Central memory CD8-positive, alpha-beta T cell (primary cell): ENCODE results near the gene NEDD8.

Source experiments
- ATAC-seq: fragments of 150-1000 bp; cut with Tn5 transposase; replicated peaks from 2 replicates; pipeline ENCODE4 v1.10.0; 2022; ENCODE audit warnings: mild to moderate bottlenecking, moderate FRiP score, moderate number of reproducible peaks; ENCODE audit not compliant: poor library complexity, severe bottlenecking; ENCODE audit errors: extremely low read depth
- DNase-seq, 2 donors: peaks; one replicate each; pipeline ENCODE4 v3.0.0; 2021; ENCODE audit warnings: low spot score in 2 of 2
- H3K27ac Mint-ChIP-seq: one replicate; pipeline ENCODE4 v1.8.0; 2022; ENCODE audit warnings: low read depth, mild to moderate bottlenecking, moderate library complexity, mixed read lengths
- H3K27me3 Mint-ChIP-seq: one replicate; pipeline ENCODE4 v1.8.0; 2022; ENCODE audit warnings: mixed read lengths
- H3K36me3 Mint-ChIP-seq: one replicate; pipeline ENCODE4 v1.8.0; 2022; ENCODE audit warnings: mild to moderate bottlenecking, moderate library complexity, mixed read lengths; ENCODE audit not compliant: insufficient read depth
- H3K4me1 Mint-ChIP-seq: one replicate; pipeline ENCODE4 v1.8.0; 2022; ENCODE audit warnings: mixed read lengths
- H3K4me3 Mint-ChIP-seq: one replicate; pipeline ENCODE4 v1.8.0; 2022; ENCODE audit warnings: mild to moderate bottlenecking, moderate library complexity, mixed read lengths
- H3K9me3 Mint-ChIP-seq: one replicate; pipeline ENCODE4 v1.8.0; 2022; ENCODE audit warnings: mixed read lengths

Gene NEDD8

DNA sequence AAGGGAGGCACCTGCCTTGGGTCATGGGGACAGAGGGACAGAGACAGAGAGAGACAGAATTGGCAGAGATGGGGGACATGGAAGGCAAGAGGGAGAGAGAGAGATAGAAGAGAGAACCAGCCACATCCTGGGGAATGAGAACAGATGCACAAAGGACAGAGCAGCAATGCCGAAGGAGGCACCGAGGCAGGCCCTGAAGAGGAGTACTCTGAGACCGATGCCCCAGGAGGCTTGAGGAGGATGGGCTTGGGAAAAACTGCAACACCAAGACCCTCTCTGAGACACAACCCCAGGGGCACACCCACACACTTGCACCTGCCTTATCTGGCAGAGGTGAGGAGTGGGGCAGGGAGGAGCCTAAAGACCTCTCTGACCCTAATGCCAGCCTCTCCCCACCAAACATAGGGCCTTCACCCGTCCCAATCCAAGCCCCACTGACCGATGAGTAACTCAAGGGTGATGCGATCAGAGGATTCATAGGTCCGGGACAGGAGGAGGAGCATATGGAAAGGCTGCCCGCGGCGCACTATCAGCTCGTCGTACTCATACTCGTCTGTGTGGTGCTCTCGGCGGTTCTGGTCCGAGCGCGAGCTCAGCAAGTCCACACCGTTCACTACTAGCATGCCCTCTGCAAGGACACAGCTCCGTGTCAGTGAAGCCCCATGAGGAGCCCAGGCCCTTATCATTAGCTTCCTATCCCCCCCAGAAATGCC, 29.2 kb upstream of the NEDD8 start:
- Mint-ChIP-seq H3K36me3 (peaks cover 3% of the 10 kb centered on the region), H3K27me3 (no peaks in the 10 kb centered on the region), H3K4me3 (no peak overlapping the region), H3K9me3 (no peaks in the 10 kb centered on the region), H3K27ac (no peak overlapping the region), H3K4me1 (no peaks in the 10 kb centered on the region)
- DNase-seq (no peak), ATAC-seq (no peak)

DNA sequence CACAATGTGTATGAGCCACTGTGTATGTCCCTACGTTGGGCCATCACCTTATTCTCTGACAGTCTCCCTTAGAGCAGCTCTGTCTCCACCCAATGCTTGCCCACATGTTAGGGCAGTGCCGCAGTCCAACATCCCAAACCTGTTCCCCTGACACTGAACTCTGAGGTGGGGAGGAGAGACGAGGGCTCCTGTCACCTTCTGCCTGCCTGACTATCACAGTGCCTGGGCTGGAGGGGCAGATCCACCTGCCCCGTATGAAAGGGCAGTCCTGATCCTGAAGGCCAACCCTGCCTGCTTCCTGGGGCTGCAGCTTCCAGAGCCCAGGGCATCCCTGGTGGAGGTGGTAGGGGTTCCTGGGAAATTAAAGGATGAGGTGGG, 28.6 kb upstream of the NEDD8 start:
- Mint-ChIP-seq H3K4me3 (no peak overlapping the region), H3K27me3 (no peaks in the 10 kb centered on the region), H3K9me3 (no peaks in the 10 kb centered on the region), H3K36me3 (peaks cover 1% of the 10 kb centered on the region), H3K4me1 (no peaks in the 10 kb centered on the region), H3K27ac (no peak overlapping the region)
- no peak for ATAC-seq
- no peak for DNase-seq

DNA sequence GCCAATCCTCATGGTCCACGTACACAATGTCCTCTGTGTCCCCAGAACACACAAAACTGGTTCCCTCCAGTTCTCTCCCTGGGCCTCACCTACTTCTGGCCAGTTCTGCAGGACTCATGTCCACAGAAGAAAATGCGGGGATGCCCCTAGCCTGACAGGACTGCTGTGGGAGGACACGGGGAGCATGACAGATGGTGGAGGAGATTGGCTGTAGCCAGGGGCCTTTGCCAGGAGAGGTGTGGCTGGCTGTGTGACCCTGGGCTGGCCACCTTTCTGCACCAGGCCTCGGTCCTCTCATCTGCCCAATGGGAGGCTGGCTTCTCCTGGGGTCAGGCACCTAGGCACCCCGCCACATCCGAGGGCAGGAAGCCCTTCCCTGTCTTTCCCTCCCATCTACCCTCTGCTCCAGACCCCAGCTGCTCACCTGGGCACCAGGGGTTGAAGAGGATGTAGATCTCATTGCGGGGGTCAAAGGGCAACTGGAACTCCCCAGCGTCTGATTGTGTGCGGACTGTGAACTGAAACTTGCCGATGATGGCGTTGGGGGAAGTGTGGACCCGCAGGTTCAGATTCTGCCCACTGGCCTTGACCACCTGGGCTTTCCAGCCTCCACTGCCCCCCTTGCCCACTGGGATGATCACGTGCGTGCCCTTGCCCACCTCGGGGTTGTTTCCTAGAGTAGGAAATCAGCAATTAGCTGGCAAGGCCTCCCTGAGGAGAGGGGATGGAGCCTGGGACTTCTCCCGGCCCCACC, 28.0 kb upstream of the NEDD8 start:
- Mint-ChIP-seq H3K27ac (no peak overlapping the region), H3K4me1 (no peaks in the 10 kb centered on the region), H3K36me3 (peaks cover 1% of the 10 kb centered on the region), H3K27me3 (no peaks in the 10 kb centered on the region), H3K4me3 (no peak overlapping the region), H3K9me3 (no peaks in the 10 kb centered on the region)
- DNase-seq (no peak), ATAC-seq (no peak)

DNA sequence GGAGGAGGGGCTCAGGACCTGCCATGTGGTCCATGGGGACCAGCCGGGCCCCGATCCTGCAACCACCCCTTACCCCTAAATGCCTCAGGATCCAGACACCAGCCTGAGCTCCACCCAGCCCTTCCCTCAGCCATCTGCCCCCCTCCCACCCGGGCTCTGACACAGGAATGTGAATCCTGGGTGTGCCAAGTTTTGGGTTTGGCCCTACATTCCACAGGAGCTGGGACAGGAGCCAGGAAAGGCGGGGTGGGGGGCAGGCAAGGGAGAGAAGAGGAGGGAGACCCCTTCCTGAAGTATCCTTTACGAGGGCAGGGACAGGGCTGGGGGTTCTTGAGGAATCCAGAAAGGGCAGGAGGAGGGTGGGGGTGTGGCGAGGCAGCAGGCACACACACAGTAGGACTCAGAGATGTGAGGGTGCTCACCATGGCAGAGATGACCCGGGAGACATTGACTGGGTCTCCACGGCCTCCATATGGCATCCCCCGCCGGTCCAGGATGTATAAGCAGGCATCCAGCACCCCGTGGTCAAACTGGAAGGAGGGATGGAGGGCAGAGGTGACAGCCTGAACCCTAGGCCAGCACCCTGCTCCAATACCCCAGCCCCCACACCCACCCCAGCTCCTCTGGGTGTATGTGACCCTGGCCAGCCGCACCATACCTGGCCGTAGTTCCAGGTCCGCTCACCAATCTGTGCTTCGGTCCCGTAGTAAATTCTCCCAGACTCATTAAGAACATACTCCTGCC, 27.3 kb upstream of the NEDD8 start:
- Mint-ChIP-seq H3K4me1 (no peaks in the 10 kb centered on the region), H3K4me3 (no peak overlapping the region), H3K27ac (no peak overlapping the region), H3K9me3 (no peaks in the 10 kb centered on the region), H3K27me3 (no peaks in the 10 kb centered on the region), H3K36me3 (peaks cover 3% of the 10 kb centered on the region)
- no peak for DNase-seq
- no peak for ATAC-seq

DNA sequence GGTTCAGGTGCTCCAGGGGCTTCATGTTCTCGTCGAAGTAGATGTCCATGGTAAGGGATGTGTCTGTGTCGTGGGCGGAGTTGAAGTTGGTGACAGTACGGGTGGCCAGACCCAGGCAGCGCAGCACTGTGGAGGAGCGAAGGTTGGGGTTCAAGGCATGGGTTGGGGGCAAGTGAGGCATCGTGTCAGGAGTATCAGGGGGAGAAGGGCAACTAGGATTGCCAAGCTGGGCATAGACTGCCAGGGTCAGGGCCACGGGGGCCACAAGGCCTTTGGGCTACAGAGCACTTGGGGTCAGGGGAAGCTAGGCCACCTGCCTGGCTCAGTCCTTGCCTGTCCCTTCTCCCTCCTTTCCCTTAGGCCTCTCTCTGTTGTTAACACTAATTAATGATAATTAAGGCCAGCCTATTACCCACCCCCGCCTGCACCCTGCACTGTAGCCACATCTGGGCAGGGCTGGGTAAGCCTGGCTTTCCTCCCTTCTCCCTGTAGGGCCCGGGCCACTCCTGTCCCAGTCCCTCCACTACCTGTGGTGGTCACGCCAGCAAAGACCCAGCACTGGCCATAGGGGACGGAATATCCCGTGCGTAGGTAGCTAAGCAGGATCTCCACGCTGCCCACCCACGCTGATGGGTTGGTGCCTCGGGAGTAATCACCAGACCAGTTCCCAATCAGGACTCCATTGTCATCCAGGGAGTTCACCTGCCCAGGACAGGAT, 26.5 kb upstream of the NEDD8 start:
- ATAC-seq (no peak), DNase-seq (no peak)
- no peak overlapping the region for H3K4me3 Mint-ChIP-seq
- H3K27me3 Mint-ChIP-seq: no peaks in the 10 kb centered on the region
- H3K9me3 Mint-ChIP-seq: no peaks in the 10 kb centered on the region
- H3K36me3 Mint-ChIP-seq: peaks cover 3% of the 10 kb centered on the region
- H3K4me1 Mint-ChIP-seq: no peaks in the 10 kb centered on the region
- no peak overlapping the region for H3K27ac Mint-ChIP-seq

DNA sequence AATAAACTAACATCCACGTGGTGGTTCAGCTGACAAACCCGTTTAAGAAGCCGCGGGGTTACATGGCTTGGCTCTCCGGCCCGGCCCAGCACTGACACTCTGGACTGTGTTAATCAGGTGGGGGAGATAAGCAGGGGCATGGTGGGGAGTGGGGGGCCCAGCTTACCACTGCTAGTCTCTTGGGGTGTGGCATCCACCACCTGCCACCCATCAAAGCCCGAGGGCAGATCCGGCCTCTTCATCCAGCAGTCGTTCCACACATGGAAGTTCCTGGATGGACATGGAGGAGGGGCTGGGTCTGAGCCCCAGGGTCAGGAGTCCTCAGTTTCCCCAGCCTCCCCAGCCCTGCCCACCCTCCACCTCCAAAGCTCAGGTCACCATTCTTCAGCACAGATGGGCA, 26.0 kb upstream of the NEDD8 start:
- peaks cover 3% of the 10 kb centered on the region for H3K36me3 Mint-ChIP-seq
- no peak for ATAC-seq
- H3K27ac Mint-ChIP-seq: no peak overlapping the region
- no peak overlapping the region for H3K4me3 Mint-ChIP-seq
- no peaks in the 10 kb centered on the region for H3K9me3 Mint-ChIP-seq
- H3K27me3 Mint-ChIP-seq: no peaks in the 10 kb centered on the region
- H3K4me1 Mint-ChIP-seq: no peaks in the 10 kb centered on the region
- no peak for DNase-seq

DNA sequence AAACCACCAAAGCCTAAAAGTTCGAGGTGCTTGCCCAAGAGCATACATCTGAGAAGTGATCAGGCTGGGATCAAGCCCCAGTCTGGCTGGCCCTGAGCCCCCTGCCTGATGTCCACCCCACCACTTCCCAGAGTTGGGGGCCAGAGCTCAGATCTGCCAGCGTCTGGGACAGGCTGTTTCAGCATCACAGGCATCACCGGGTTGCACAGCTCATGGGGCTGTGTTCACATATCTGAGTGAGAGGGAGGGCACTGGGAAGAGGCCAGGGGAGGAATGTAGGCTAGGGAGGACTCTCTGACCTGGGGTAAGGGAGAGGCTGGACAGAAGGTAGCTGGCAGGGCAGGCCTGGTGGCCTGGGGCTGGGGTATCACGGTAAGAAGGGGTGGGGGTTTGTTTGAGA, 24.8 kb upstream of the NEDD8 start:
- Mint-ChIP-seq H3K4me3 (no peak overlapping the region), H3K27me3 (no peaks in the 10 kb centered on the region), H3K36me3 (peaks cover 3% of the 10 kb centered on the region), H3K4me1 (no peaks in the 10 kb centered on the region), H3K27ac (no peak overlapping the region), H3K9me3 (no peaks in the 10 kb centered on the region)
- ATAC-seq (no peak), DNase-seq (no peak)

DNA sequence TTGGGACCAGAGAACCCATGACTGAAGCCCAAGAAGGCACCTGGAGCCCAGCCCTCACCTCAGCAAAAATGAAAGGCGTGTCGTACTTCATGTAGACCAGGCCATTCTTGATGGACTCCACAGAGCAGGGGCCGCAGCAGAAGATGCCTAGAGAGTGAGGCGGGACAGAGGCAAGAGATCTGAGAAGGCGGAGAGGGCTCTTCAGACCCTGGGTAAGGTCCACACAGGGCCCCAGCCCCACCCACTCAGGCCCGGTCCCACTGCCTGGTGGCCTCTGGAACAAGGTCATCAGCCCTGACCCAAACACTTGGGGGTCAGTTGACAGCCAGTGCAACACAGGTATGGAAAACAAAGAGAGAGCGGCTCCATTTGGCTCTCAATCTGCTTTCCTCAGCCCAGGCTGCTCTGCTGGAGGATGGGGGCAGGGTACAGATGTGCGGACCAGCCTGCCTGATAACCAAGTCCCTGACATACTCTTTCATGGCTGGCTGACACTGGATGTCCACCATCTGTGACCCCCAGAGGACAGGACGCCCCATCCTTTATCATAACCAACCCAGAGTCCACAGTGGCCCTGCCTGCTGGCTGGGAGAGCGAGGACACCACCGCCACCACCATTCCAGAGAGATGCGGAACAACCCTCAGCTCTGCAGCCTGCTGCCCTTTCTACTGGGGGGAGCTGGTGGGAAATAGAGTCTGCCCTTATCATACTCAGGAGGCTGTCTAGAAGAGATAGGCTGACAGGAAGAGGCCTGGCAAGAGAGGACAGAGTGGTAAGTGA, 24.0 kb upstream of the NEDD8 start:
- no peak for DNase-seq
- no peak for ATAC-seq
- H3K4me3 Mint-ChIP-seq: no peak overlapping the region
- H3K4me1 Mint-ChIP-seq: no peaks in the 10 kb centered on the region
- peaks cover 3% of the 10 kb centered on the region for H3K36me3 Mint-ChIP-seq
- no peaks in the 10 kb centered on the region for H3K27me3 Mint-ChIP-seq
- no peaks in the 10 kb centered on the region for H3K9me3 Mint-ChIP-seq
- H3K27ac Mint-ChIP-seq: no peak overlapping the region

DNA sequence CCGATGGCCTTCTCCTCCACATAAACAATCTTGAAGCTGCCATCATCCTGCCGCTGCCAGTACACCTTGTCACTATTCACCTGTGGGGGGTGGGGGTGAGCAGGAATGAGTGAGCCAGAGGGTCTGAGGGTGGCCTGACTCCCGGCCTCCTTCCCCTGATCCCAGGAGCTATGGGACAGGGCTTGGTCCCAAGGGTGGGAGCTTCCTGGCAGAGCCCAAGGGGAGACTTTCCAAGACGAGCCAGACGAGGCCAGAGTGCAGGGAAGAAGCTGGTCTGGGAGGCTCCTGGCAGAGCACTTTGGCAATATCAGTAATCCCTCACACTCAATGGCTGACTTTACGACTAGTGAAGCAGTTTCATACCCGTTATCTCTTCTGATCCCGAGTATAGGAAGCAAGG, 23.3 kb upstream of the NEDD8 start:
- no peak overlapping the region for H3K27ac Mint-ChIP-seq

DNA sequence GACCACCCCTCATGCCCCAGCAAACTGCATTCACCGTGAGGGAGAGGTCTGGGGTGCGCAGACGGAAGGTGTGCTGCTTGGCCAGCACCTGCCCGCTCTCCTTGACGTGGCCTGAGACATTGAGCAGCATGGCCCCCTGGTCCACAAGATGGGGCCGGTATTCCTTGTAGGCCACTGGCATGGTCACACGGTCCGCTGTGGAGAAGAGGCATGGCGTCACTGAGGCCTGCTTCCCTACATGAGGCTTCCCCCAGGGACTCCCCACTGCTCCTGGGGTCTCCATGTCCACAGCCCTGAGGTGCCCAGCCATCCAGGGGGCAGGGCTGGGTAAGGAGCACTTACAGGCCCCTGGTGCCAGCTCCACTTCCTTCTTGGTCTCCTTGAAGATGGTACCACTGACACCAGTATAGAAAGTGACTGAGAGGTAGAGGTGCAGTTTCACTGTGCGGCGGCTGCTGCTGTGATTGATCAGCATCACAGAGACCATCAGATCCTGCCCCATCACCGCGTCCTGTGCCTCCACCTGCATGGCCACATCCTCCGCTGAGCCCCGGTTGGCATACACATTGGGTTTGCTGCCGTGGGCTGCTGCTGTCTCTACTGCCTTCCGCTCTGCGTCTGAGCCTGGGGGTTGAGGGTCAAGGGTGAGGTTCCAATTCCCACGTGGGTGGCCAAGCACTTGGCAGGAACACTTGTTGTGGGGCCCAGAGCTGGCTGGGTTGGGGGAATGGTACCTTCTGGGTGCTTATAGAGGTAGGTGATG, 22.6 kb upstream of the NEDD8 start:
- Mint-ChIP-seq H3K36me3 (peaks cover 3% of the 10 kb centered on the region), H3K9me3 (no peaks in the 10 kb centered on the region), H3K4me1 (no peaks in the 10 kb centered on the region), H3K27ac (no peak overlapping the region), H3K4me3 (no peak overlapping the region), H3K27me3 (no peaks in the 10 kb centered on the region)
- DNase-seq (no peak), ATAC-seq (no peak)

More for the DNA sequence above, 23.3 kb upstream of the NEDD8 start:
- no peak for ATAC-seq
- Mint-ChIP-seq H3K9me3 (no peaks in the 10 kb centered on the region), H3K4me3 (no peak overlapping the region), H3K27me3 (no peaks in the 10 kb centered on the region), H3K36me3 (peaks cover 3% of the 10 kb centered on the region), H3K4me1 (no peaks in the 10 kb centered on the region)
- DNase-seq: no peak

DNA sequence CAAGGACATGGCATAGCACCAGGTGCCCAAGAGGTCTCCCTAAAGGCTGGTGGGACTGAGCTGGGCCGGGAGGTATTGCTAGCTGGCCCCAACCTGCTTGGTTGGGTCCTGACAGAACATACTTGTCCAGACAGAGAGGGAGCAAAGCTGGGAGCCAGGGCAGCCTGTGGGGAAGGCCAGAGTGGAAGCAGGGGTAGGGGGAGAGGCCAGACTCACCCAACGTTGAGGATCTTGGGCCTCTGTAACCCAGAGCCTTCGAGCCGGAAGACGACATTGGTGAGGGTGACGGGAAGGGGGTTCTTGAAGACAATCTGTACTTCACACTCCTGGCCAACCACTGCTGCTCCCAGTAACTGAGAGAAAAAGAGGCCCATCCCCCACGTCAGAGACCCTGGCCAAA, 21.8 kb upstream of the NEDD8 start:
- DNase-seq (no peak), ATAC-seq (no peak)
- Mint-ChIP-seq H3K36me3 (peaks cover 5% of the 10 kb centered on the region), H3K27ac (no peak overlapping the region), H3K4me1 (no peaks in the 10 kb centered on the region), H3K27me3 (no peaks in the 10 kb centered on the region), H3K4me3 (no peak overlapping the region), H3K9me3 (no peaks in the 10 kb centered on the region)
